ENCODE data around the gene TINAG.

TINAG gene

DNA sequence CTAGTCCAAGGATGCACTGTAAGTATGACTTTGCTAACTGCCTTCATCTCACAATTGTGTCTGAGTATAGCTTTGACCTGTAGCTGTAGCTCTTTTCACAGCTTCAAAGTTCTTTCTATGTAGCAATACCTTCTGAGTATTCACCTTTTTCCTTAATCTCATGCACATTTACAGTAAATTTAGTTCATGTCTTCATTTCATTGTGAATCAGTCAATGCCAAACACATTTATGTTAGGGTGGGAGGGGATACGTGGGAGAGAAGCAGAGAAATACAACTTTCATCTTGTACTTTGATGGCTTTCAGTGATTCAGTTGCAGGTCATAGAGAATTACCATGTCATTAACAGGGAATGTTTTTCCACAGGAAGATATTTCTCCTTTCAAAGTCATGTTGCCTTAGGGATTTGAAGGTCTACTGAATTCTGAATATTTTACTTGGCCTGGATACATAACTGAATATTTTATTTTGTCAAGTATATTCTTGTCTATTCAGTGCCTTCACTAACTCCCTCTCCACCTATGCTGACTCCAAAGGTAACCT is 119.2 kb downstream of the TINAG start:
- DNase-seq (ENCODE audit: low read depth): peak; percentile 5

DNA sequence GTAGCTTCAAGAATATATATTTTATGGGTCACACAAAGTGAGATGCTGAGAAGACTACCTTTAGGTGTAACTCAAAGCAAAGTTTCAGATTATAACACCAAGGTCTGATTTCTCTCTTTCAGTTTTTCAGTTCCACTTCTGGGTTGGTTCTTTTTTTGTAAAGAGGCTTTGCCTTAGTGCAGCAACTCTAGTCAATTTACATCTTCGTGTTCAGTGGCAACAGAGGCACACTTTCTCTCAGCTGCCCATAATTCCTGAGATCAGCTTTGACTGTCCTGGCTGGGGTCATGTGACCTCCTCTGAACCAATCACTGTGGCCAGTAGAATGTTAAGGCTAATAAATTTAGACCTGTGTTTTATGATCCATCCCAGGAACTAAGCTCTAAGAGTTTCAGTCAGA is 120.2 kb downstream of the TINAG start:
- DNase-seq (ENCODE audit: low read depth): no peak

- peak; percentile 19 for DNase-seq (ENCODE audit: low read depth)
These were observed 123.2 kb downstream of the TINAG start for GRCh38 chr6:54431466-54431865.

All from HS-5 (cell line).